Smooth muscle cell (in vitro differentiated cells): ENCODE data around the gene UBC. TPM values are rescaled to one million over a fixed set of nuclear protein-coding genes. Genes with fewer than 3 reads are reported as not detected.

ENCODE experiments used
- DNase-seq: peaks from one replicate; lab custom pipeline; 2025; ENCODE audit not compliant: unreplicated experiment; lab: John Stamatoyannopoulos, UW
- H2AFZ ChIP-seq: fragments of 200-600 bp; sonication (generic); 2 replicates; pipeline ENCODE4 v1.6.0; 2016; ENCODE audit warnings: antibody characterized with exemption, low read depth, mild to moderate bottlenecking
- H3F3A ChIP-seq: fragments of 200-600 bp; sonication (generic); 2 replicates; pipeline ENCODE4 v1.6.0; 2017; ENCODE audit warnings: antibody characterized with exemption, low read depth
- H3K27ac ChIP-seq: fragments of 200-600 bp; sonication (generic); 2 replicates; pipeline ENCODE4 v1.5.1; 2016; ENCODE audit warnings: low read depth, mild to moderate bottlenecking
- H3K27me3 ChIP-seq: fragments of 200-600 bp; sonication (generic); 2 replicates; pipeline ENCODE4 v1.6.1; 2016; ENCODE audit warnings: low read depth, mild to moderate bottlenecking
- H3K36me3 ChIP-seq: fragments of 200-600 bp; sonication (generic); 2 replicates; pipeline ENCODE4 v1.5.1; 2016; ENCODE audit warnings: low read depth
- H3K4me1 ChIP-seq: fragments of 200-600 bp; sonication (generic); 2 replicates; pipeline ENCODE4 v1.5.1; 2016; ENCODE audit warnings: low read depth
- H3K4me2 ChIP-seq: fragments of 200-600 bp; sonication (generic); 2 replicates; pipeline ENCODE4 v1.6.0; 2016; ENCODE audit warnings: mild to moderate bottlenecking
- H3K4me3 ChIP-seq: fragments of 200-600 bp; sonication (generic); 2 replicates; pipeline ENCODE4 v1.5.1; 2016; ENCODE audit warnings: mild to moderate bottlenecking
- H3K79me2 ChIP-seq: fragments of 200-600 bp; sonication (generic); 2 replicates; pipeline ENCODE4 v1.6.0; 2016; ENCODE audit warnings: low read depth, mild to moderate bottlenecking
- H3K9ac ChIP-seq: fragments of 200-600 bp; sonication (generic); 2 replicates; pipeline ENCODE4 v1.6.0; 2016; ENCODE audit warnings: low read depth
- H3K9me3 ChIP-seq: fragments of 200-600 bp; sonication (generic); replicated peaks from 2 replicates; pipeline ENCODE4 v1.5.1; 2016; ENCODE audit warnings: low read depth
- H4K20me1 ChIP-seq: fragments of 200-600 bp; sonication (generic); 2 replicates; pipeline ENCODE4 v1.6.0; 2016; ENCODE audit warnings: low read depth
- WGBS: methylation state at CpG from one replicate; pipeline ENCODE4 v1.1.7; 2016; ENCODE audit warnings: low lambda C conversion rate; 5-methylcytosine and 5-hydroxymethylcytosine counted together
- polyA plus RNA-seq: library from polyadenylated mRNA; unstranded; fragments of >200 nt; fragmentation: Nextera tagmentation; extraction: Ambion mirVana; gene quantifications from 2 replicates; pipeline ENCODE4 v1.2.1, GENCODE V29; 2016
- total RNA-seq: library from RNA; depleted of rRNA; stranded (reverse); fragments of >200 nt; gene quantifications from 2 replicates; pipeline ENCODE4 v1.2.3, GENCODE V29; 2014
- TF ChIP-seq, protein P1 (sequence below): fragments of 200-600 bp; sonication (generic); IDR thresholded peaks from 2 replicates; pipeline ENCODE4 v1.5.1; 2017; ENCODE audit warnings: borderline replicate concordance, mild to moderate bottlenecking, antibody characterized with exemption; ENCODE audit not compliant: insufficient read depth, poor library complexity, severe bottlenecking

Gene UBC
- total and polyA plus RNA-seq, 2 experiments from 2014 or later = 1,322 to 1,327 TPM

DNA sequence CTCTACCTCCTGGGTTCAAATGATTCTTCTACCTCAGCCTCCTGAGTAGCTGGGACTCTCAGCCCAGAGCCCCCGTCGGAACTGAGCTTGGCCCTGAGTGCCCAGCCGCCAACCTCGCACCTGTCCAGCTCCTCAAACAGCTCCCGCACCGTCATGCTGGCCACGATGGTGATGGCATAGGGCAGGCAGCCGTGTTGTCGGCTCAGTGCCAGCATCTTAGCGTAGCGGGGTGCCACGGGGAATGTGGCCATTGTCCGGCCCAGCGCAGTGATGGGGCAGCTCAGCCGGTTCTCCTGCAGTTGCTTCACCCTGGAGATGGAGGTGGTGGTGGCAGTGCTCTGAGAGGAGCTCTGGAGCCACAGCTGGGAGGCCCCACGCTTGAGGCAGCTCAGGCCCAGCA is 42.1 kb upstream of the UBC start:
- H3K27ac ChIP-seq = no peak overlapping the region
- no peak for DNase-seq
- no peaks in the 10 kb centered on the region for H3K27me3 ChIP-seq
- H3K79me2 ChIP-seq = no peaks in the 10 kb centered on the region
- peaks cover 4% of the 10 kb centered on the region for H3K36me3 ChIP-seq
- no peak overlapping the region for H3K4me2 ChIP-seq
- H2AFZ ChIP-seq = no peak overlapping the region
- WGBS = 96% methylated on average over 16 of the region's 16 CpGs
- H3K4me3 ChIP-seq = no peak overlapping the region
- H4K20me1 ChIP-seq = no peaks in the 10 kb centered on the region
- H3K4me1 ChIP-seq = no peaks in the 10 kb centered on the region
- H3F3A ChIP-seq = no peaks in the 10 kb centered on the region
- TF ChIP-seq, protein P1, sequence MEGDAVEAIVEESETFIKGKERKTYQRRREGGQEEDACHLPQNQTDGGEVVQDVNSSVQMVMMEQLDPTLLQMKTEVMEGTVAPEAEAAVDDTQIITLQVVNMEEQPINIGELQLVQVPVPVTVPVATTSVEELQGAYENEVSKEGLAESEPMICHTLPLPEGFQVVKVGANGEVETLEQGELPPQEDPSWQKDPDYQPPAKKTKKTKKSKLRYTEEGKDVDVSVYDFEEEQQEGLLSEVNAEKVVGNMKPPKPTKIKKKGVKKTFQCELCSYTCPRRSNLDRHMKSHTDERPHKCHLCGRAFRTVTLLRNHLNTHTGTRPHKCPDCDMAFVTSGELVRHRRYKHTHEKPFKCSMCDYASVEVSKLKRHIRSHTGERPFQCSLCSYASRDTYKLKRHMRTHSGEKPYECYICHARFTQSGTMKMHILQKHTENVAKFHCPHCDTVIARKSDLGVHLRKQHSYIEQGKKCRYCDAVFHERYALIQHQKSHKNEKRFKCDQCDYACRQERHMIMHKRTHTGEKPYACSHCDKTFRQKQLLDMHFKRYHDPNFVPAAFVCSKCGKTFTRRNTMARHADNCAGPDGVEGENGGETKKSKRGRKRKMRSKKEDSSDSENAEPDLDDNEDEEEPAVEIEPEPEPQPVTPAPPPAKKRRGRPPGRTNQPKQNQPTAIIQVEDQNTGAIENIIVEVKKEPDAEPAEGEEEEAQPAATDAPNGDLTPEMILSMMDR = no peak
- no peaks in the 10 kb centered on the region for H3K9me3 ChIP-seq
- H3K9ac ChIP-seq = no peak overlapping the region

DNA sequence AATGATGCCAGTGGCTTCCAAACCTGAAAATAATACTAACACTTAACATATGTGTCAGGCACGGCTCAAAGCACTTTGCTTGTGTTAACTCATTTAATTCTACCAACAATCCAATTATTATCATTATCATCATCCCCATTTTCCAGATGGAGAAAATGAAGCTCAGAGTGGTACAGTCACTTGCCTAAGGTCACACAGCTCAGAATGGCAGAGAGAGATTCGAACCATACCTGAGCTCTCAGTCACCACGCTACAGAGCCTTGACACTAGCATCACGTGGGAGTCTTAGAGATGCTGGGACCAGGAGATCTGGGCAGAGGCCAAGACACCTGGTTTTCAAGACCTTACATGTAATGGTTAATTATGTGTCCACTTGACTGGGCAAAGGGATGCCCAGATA is 40.3 kb upstream of the UBC start:
- Histone ChIP-seq H3K36me3 (no peaks in the 10 kb centered on the region), H3K4me2 (no peak overlapping the region)
- no peak for DNase-seq

DNA sequence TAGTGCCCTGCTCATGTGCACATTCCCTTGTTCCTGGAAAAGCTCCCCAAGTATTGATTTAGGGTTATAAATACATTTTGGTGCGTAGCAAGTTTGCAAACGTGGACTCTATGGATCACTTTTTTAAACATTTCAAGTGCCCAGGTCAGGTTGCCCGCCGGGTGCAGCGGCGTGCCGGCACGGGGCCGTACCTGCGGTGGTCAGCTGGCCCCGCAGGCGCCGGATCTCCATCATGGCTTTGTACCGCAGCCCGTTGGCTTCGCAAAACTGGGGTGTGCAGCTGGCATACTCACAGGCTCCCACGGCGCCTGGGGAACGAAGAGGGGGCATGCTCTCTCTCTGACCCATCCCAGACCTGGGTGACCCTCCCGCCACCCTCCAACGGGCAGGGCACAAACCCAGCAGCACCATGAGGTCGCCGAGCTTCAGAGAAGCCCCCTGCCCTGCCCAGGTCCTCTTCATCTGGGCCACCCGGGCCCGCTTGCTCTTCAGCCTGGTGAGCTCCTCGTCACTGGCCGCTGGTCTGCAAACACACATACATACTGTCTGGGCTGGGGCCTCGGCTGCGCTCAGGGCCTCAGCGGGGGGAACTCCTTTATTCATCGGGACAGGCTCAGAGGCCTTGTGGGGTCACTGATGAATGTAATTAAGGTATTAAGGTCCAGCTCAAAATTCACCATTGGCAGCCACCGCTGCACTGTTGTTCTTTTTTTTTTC is 39.4 kb upstream of the UBC start:
- no peaks in the 10 kb centered on the region for H3K36me3 ChIP-seq
- no peaks in the 10 kb centered on the region for H3K27me3 ChIP-seq
- H3K4me2 ChIP-seq = no peak overlapping the region
- no peaks in the 10 kb centered on the region for H3F3A ChIP-seq
- no peaks in the 10 kb centered on the region for H3K9me3 ChIP-seq
- no peak overlapping the region for H3K27ac ChIP-seq
- TF ChIP-seq, protein P1 = no peak
- no peaks in the 10 kb centered on the region for H4K20me1 ChIP-seq
- no peak overlapping the region for H3K9ac ChIP-seq
- no peaks in the 10 kb centered on the region for H3K4me1 ChIP-seq
- no peak for DNase-seq
- no peak overlapping the region for H3K4me3 ChIP-seq
- H2AFZ ChIP-seq = no peak overlapping the region
- 96% methylated on average over 32 of the region's 32 CpGs for WGBS
- no peaks in the 10 kb centered on the region for H3K79me2 ChIP-seq

More for the DNA sequence above, 40.3 kb upstream of the UBC start:
- Histone ChIP-seq H2AFZ (no peak overlapping the region), H3K79me2 (no peaks in the 10 kb centered on the region), H3K27me3 (no peaks in the 10 kb centered on the region), H3F3A (no peaks in the 10 kb centered on the region), H3K4me1 (no peaks in the 10 kb centered on the region), H4K20me1 (no peaks in the 10 kb centered on the region), H3K9me3 (no peaks in the 10 kb centered on the region), H3K4me3 (no peak overlapping the region), H3K27ac (no peak overlapping the region), H3K9ac (no peak overlapping the region)
- TF ChIP-seq, protein P1 = no peak
- WGBS = 95% methylated on average over 4 of the region's 4 CpGs

DNA sequence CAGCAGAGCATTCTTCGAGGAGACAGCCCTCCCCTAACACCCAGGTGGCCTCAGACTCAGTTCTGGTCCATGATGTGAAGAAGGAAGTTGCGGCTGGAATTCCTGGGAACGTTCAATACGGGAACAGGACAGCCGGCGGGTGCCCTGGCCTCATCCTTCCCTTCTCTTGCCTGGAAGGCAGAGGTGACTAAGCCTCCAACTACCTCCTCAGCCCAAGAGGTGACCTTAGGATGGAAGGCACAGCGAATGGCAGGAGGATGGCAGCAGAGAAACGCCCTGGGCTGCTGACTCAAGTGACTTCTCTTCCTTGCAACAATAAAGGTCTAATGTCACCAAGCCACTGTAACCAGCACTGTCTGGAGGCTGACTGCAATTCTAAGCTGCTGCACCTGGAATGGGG is 38.4 kb upstream of the UBC start:
- no peak overlapping the region for H3K9ac ChIP-seq
- H4K20me1 ChIP-seq = no peaks in the 10 kb centered on the region
- TF ChIP-seq, protein P1 = no peak
- no peak overlapping the region for H3K27ac ChIP-seq
- H3K36me3 ChIP-seq = no peaks in the 10 kb centered on the region
- H2AFZ ChIP-seq = no peak overlapping the region
- WGBS = 79% methylated on average over 8 of the region's 8 CpGs
- H3K4me2 ChIP-seq = no peak overlapping the region
- no peak for DNase-seq
- H3F3A ChIP-seq = no peaks in the 10 kb centered on the region
- H3K4me1 ChIP-seq = no peaks in the 10 kb centered on the region
- H3K79me2 ChIP-seq = no peaks in the 10 kb centered on the region
- no peak overlapping the region for H3K4me3 ChIP-seq
- H3K27me3 ChIP-seq = no peaks in the 10 kb centered on the region
- no peaks in the 10 kb centered on the region for H3K9me3 ChIP-seq
